Gastroesophageal sphincter (tissue), 3 donors: Measurements from ENCODE around the gene PBX1.

Source experiments
- CTCF ChIP-seq, 4 experiments: fragments of 200-600 bp in 2 of 4; fragments of 450-650 bp in 2 of 4; sonication (generic) in 1 of 4; IDR thresholded peaks; one replicate each; pipeline ENCODE4 v1.5.1; 2017 to 2019; ENCODE audit warnings: antibody characterized with exemption in 4 of 4, mild to moderate bottlenecking in 2 of 4, moderate library complexity in 2 of 4
- EP300 ChIP-seq: sonication (generic); formaldehyde crosslinking; IDR thresholded peaks from one replicate; pipeline ENCODE4 v1.6.1; 2017; ENCODE audit warnings: antibody characterized with exemption, mild to moderate bottlenecking
- POLR2A ChIP-seq, 2 donors: fragments of 450-650 bp; IDR thresholded peaks; one replicate each; pipeline ENCODE4 v1.6.1; 2017; ENCODE audit warnings: antibody characterized with exemption in 2 of 2, mild to moderate bottlenecking in 2 of 2, moderate library complexity in 1 of 2
- POLR2AphosphoS5 ChIP-seq: sonication (generic); formaldehyde crosslinking; IDR thresholded peaks from one replicate; pipeline ENCODE4 v1.6.1; 2017; ENCODE audit warnings: antibody characterized with exemption

DNA sequence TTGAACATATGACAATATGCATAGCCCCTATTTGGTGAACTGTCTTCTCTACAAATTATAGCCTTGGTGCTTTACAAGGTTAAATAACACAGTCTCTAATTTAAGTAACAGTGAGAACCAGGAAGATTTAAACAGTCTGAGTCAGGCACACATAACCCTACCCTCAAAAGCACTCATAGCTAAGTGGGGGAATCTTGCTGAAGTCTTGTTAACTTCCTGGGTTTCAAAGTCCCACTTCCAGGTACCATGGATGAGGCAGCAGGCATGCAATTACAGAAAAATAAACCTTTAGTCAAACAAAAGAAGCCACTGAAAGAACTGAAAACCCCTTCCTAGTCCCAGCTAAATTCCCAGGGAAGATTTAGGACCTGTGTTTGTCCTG is 147.6 kb downstream of the PBX1 start:
- no peak for TF ChIP-seq CTCF (IDR thresholded peaks at IDR 0.05)
- no peak for TF ChIP-seq POLR2A (IDR thresholded peaks at IDR 0.05)
- no peak for TF ChIP-seq EP300
- no peak for TF ChIP-seq POLR2AphosphoS5
